BE2C (cell line): ENCODE measurements around the gene HOXD10.

ENCODE experiments used
- DNase-seq: peaks from one replicate; pipeline ENCODE4 v3.0.0-alpha.2; 2020
- H3K27me3 ChIP-seq: fragments of 250-450 bp; sonication (Bioruptor Pico); 2 replicates; pipeline ENCODE4 v1.5.1; 2020; ENCODE audit warnings: mild to moderate bottlenecking
- H3K36me3 ChIP-seq: fragments of 250-450 bp; sonication (Bioruptor Pico); 2 replicates; pipeline ENCODE4 v1.5.1; 2020; ENCODE audit warnings: mild to moderate bottlenecking
- H3K4me1 ChIP-seq: fragments of 250-450 bp; sonication (Bioruptor Pico); 2 replicates; pipeline ENCODE4 v1.5.1; 2020
- H3K4me3 ChIP-seq: 2 replicates; pipeline ENCODE4 v1.5.1; 2011; ENCODE audit warnings: low read depth, low read length
- H3K9me3 ChIP-seq: fragments of 250-450 bp; sonication (Bioruptor Pico); 2 replicates; pipeline ENCODE4 v1.5.1; 2020
- CTCF ChIP-seq: IDR thresholded peaks from 2 replicates; pipeline ENCODE4 v1.5.1; 2012; ENCODE audit warnings: mild to moderate bottlenecking, low read depth, low read length

The HOXD10 gene

GRCh38 chr2:176096986-176097819 is 19.4 kb upstream of the HOXD10 start:
- Histone ChIP-seq H3K4me1 (peaks cover 3% of the 10 kb centered on the region; the same call in 1 of the 2 replicates), H3K9me3 (no peaks in the 10 kb centered on the region), H3K27me3 (peaks cover 97% of the 10 kb centered on the region), H3K4me3 (peak overlapping the region; percentile 52), H3K36me3 (no peaks in the 10 kb centered on the region)
- TF ChIP-seq CTCF, result peak; percentile 73
- peak; percentile 73 for DNase-seq

- no peak for TF ChIP-seq CTCF
- no peaks in the 10 kb centered on the region for H3K36me3 ChIP-seq
- no peaks in the 10 kb centered on the region for H3K9me3 ChIP-seq
- H3K4me1 ChIP-seq, result peaks cover 3% of the 10 kb centered on the region; the same call in 1 of the 2 replicates
- H3K27me3 ChIP-seq, result peaks cover 98% of the 10 kb centered on the region
- H3K4me3 ChIP-seq, result peak overlapping the region; percentile 52
- no peak for DNase-seq
Measured at GRCh38 chr2:176097820-176098365, 18.7 kb upstream of the HOXD10 start.

- TF ChIP-seq CTCF, result no peak
- DNase-seq, result no peak
Measured at GRCh38 chr2:176098366-176099158, 18.0 kb upstream of the HOXD10 start.

GRCh38 chr2:176099159-176099727 is 17.3 kb upstream of the HOXD10 start:
- Histone ChIP-seq H3K27me3 (peaks cover 96% of the 10 kb centered on the region), H3K9me3 (no peaks in the 10 kb centered on the region), H3K4me3 (peak overlapping the region; percentile 26)

More at GRCh38 chr2:176098366-176099158, 18.0 kb upstream of the HOXD10 start:
- H3K4me3 ChIP-seq, result peak overlapping the region; percentile 52
- H3K9me3 ChIP-seq, result no peaks in the 10 kb centered on the region
- H3K4me1 ChIP-seq, result peaks cover 3% of the 10 kb centered on the region; the same call in 1 of the 2 replicates
- no peaks in the 10 kb centered on the region for H3K36me3 ChIP-seq
- H3K27me3 ChIP-seq, result peaks cover 97% of the 10 kb centered on the region

More at GRCh38 chr2:176099159-176099727, 17.3 kb upstream of the HOXD10 start:
- no peak for DNase-seq
- peaks cover 3% of the 10 kb centered on the region; the same call in 1 of the 2 replicates for H3K4me1 ChIP-seq
- no peaks in the 10 kb centered on the region for H3K36me3 ChIP-seq
- no peak for TF ChIP-seq CTCF
